Activated T-cell treated with anti-CD3 and anti-CD28 coated beads, Interleukin-2, amount 50 U/mL, for 24 hours (primary cell): ENCODE results near the gene MAP9.
A peak's percentile ranks its signal among the peaks of the same experiment; 100 is the strongest.
"Not testable (repeated sequence)": the region's sequence is repeated elsewhere in the genome, so short reads cannot be mapped to it uniquely, and the experiment has no call there.

ENCODE experiments used
- DNase-seq: peaks from one replicate; pipeline ENCODE4 v3.0.0-alpha.2; 2020
- H3K27ac Mint-ChIP-seq: 2 replicates; pipeline ENCODE4 v1.8.0; 2020; ENCODE audit warnings: mild to moderate bottlenecking, mixed read lengths
- H3K27me3 Mint-ChIP-seq: 2 replicates; pipeline ENCODE4 v1.8.0; 2020; ENCODE audit warnings: mixed read lengths
- H3K36me3 Mint-ChIP-seq: 2 replicates; pipeline ENCODE4 v1.8.0; 2020; ENCODE audit warnings: low read depth, mixed read lengths
- H3K4me1 Mint-ChIP-seq: 2 replicates; pipeline ENCODE4 v1.8.0; 2020; ENCODE audit warnings: low read depth, mixed read lengths
- H3K4me3 Mint-ChIP-seq: 2 replicates; pipeline ENCODE4 v1.8.0; 2020; ENCODE audit warnings: mild to moderate bottlenecking, moderate library complexity, mixed read lengths
- H3K9me3 Mint-ChIP-seq: 2 replicates; pipeline ENCODE4 v1.8.0; 2020; ENCODE audit warnings: mixed read lengths

Gene MAP9

GRCh38 chr4:155376387-155377268 is at the start of gene MAP9:
TSS of gene MAP9 (minus strand) at chr4:155376965. CDS start at chr4:155375850, 1,115 bp downstream.
- peak; percentile 88 for DNase-seq
- no peaks in the 10 kb centered on the region for H3K9me3 Mint-ChIP-seq
- peak within 1 kb of the TSS; percentile 92 for H3K27ac Mint-ChIP-seq
- H3K4me1 Mint-ChIP-seq = peaks cover 19% of the 10 kb centered on the region
- peaks cover 14% of the 10 kb centered on the region for H3K36me3 Mint-ChIP-seq
- H3K27me3 Mint-ChIP-seq = no peaks in the 10 kb centered on the region
- H3K4me3 Mint-ChIP-seq = peak within 1 kb of the TSS; percentile 89

GRCh38 chr4:155424778-155425177 is 48.0 kb upstream of the MAP9 start:
- not testable (repeated sequence) for H3K36me3 Mint-ChIP-seq, H3K4me3 Mint-ChIP-seq, DNase-seq, H3K27ac Mint-ChIP-seq, H3K4me1 Mint-ChIP-seq
- H3K9me3 Mint-ChIP-seq = peaks cover 10% of the 10 kb centered on the region
- H3K27me3 Mint-ChIP-seq = peaks cover 13% of the 10 kb centered on the region

GRCh38 chr4:155423671-155424070 is 46.9 kb upstream of the MAP9 start:
- H3K36me3 Mint-ChIP-seq = no peaks in the 10 kb centered on the region
- peaks cover 13% of the 10 kb centered on the region for H3K27me3 Mint-ChIP-seq
- DNase-seq = no peak
- H3K27ac Mint-ChIP-seq = no peak overlapping the region
- H3K4me3 Mint-ChIP-seq = no peak overlapping the region
- H3K4me1 Mint-ChIP-seq = no peaks in the 10 kb centered on the region
- H3K9me3 Mint-ChIP-seq = peaks cover 10% of the 10 kb centered on the region

- no peaks in the 10 kb centered on the region for H3K36me3 Mint-ChIP-seq
- H3K4me1 Mint-ChIP-seq = no peaks in the 10 kb centered on the region
- no peaks in the 10 kb centered on the region for H3K9me3 Mint-ChIP-seq
- no peak overlapping the region for H3K27ac Mint-ChIP-seq
- peaks cover 14% of the 10 kb centered on the region for H3K27me3 Mint-ChIP-seq
- DNase-seq = no peak
- H3K4me3 Mint-ChIP-seq = no peak overlapping the region
Measured at GRCh38 chr4:155419266-155419665, 42.5 kb upstream of the MAP9 start.

- peaks cover 14% of the 10 kb centered on the region for H3K27me3 Mint-ChIP-seq
- H3K9me3 Mint-ChIP-seq = no peaks in the 10 kb centered on the region
- DNase-seq = no peak
- H3K4me1 Mint-ChIP-seq = no peaks in the 10 kb centered on the region
- H3K4me3 Mint-ChIP-seq = no peak overlapping the region
- no peaks in the 10 kb centered on the region for H3K36me3 Mint-ChIP-seq
- no peak overlapping the region for H3K27ac Mint-ChIP-seq
Measured at GRCh38 chr4:155415662-155416061, 38.9 kb upstream of the MAP9 start.

GRCh38 chr4:155413451-155413850 is 36.7 kb upstream of the MAP9 start:
- H3K4me1 Mint-ChIP-seq = no peaks in the 10 kb centered on the region
- DNase-seq = no peak
- no peak overlapping the region for H3K27ac Mint-ChIP-seq
- no peaks in the 10 kb centered on the region for H3K9me3 Mint-ChIP-seq
- no peaks in the 10 kb centered on the region for H3K36me3 Mint-ChIP-seq
- peaks cover 14% of the 10 kb centered on the region for H3K27me3 Mint-ChIP-seq
- H3K4me3 Mint-ChIP-seq = no peak overlapping the region

- no peak overlapping the region for H3K27ac Mint-ChIP-seq
- H3K36me3 Mint-ChIP-seq = no peaks in the 10 kb centered on the region
- no peak for DNase-seq
- peaks cover 12% of the 10 kb centered on the region for H3K27me3 Mint-ChIP-seq
- H3K4me3 Mint-ChIP-seq = no peak overlapping the region
- no peaks in the 10 kb centered on the region for H3K9me3 Mint-ChIP-seq
- no peaks in the 10 kb centered on the region for H3K4me1 Mint-ChIP-seq
Measured at GRCh38 chr4:155411546-155411945, 34.8 kb upstream of the MAP9 start.

GRCh38 chr4:155408796-155409195 is 32.0 kb upstream of the MAP9 start:
- no peaks in the 10 kb centered on the region for H3K36me3 Mint-ChIP-seq
- no peak overlapping the region for H3K4me3 Mint-ChIP-seq
- no peak overlapping the region for H3K27ac Mint-ChIP-seq

GRCh38 chr4:155407480-155407879 is 30.7 kb upstream of the MAP9 start:
- no peaks in the 10 kb centered on the region for H3K4me1 Mint-ChIP-seq
- DNase-seq = no peak
- no peaks in the 10 kb centered on the region for H3K36me3 Mint-ChIP-seq
- H3K4me3 Mint-ChIP-seq = no peak overlapping the region
- peaks cover 16% of the 10 kb centered on the region for H3K27me3 Mint-ChIP-seq
- H3K27ac Mint-ChIP-seq = no peak overlapping the region
- H3K9me3 Mint-ChIP-seq = no peaks in the 10 kb centered on the region

More at GRCh38 chr4:155408796-155409195, 32.0 kb upstream of the MAP9 start:
- Mint-ChIP-seq H3K27me3 (peaks cover 16% of the 10 kb centered on the region), H3K4me1 (no peaks in the 10 kb centered on the region), H3K9me3 (no peaks in the 10 kb centered on the region)
- no peak for DNase-seq

GRCh38 chr4:155405059-155405458 is 28.3 kb upstream of the MAP9 start:
- H3K9me3 Mint-ChIP-seq = no peaks in the 10 kb centered on the region
- no peak overlapping the region for H3K27ac Mint-ChIP-seq
- H3K4me1 Mint-ChIP-seq = no peaks in the 10 kb centered on the region
- no peak overlapping the region for H3K4me3 Mint-ChIP-seq
- peaks cover 4% of the 10 kb centered on the region for H3K27me3 Mint-ChIP-seq
- no peaks in the 10 kb centered on the region for H3K36me3 Mint-ChIP-seq
- no peak for DNase-seq

GRCh38 chr4:155403886-155404285 is 27.1 kb upstream of the MAP9 start:
- no peak overlapping the region for H3K4me3 Mint-ChIP-seq
- H3K27me3 Mint-ChIP-seq = peaks cover 8% of the 10 kb centered on the region
- no peaks in the 10 kb centered on the region for H3K9me3 Mint-ChIP-seq
- DNase-seq = no peak
- no peak overlapping the region for H3K27ac Mint-ChIP-seq
- no peaks in the 10 kb centered on the region for H3K36me3 Mint-ChIP-seq
- no peaks in the 10 kb centered on the region for H3K4me1 Mint-ChIP-seq

GRCh38 chr4:155402941-155403340 is 26.2 kb upstream of the MAP9 start:
- Mint-ChIP-seq H3K27me3 (peaks cover 11% of the 10 kb centered on the region), H3K4me3 (no peak overlapping the region), H3K36me3 (no peaks in the 10 kb centered on the region), H3K9me3 (no peaks in the 10 kb centered on the region), H3K27ac (no peak overlapping the region), H3K4me1 (no peaks in the 10 kb centered on the region)
- no peak for DNase-seq

GRCh38 chr4:155400893-155401292 is 24.1 kb upstream of the MAP9 start:
- no peak for DNase-seq
- Mint-ChIP-seq H3K4me3 (no peak overlapping the region), H3K9me3 (no peaks in the 10 kb centered on the region), H3K36me3 (no peaks in the 10 kb centered on the region), H3K4me1 (no peaks in the 10 kb centered on the region), H3K27me3 (peaks cover 21% of the 10 kb centered on the region), H3K27ac (no peak overlapping the region)

GRCh38 chr4:155399974-155400697 is 23.4 kb upstream of the MAP9 start:
- Mint-ChIP-seq H3K9me3 (no peaks in the 10 kb centered on the region), H3K4me3 (no peak overlapping the region), H3K4me1 (no peaks in the 10 kb centered on the region), H3K36me3 (no peaks in the 10 kb centered on the region), H3K27ac (no peak overlapping the region), H3K27me3 (peaks cover 24% of the 10 kb centered on the region)
- no peak for DNase-seq
